Neural cell (in vitro differentiated cells): ENCODE results near the gene PRPF38B.

ENCODE experiments used
- EZH2 ChIP-seq: fragments of 200-600, 300-800 bp; shearing (Covaris generic), sonication (generic); IDR thresholded peaks from 2 replicates; pipeline ENCODE4 v1.6.1; 2014; ENCODE audit warnings: antibody characterized with exemption, low read length, borderline replicate concordance, mild to moderate bottlenecking; ENCODE audit not compliant: insufficient read depth, poor library complexity, severe bottlenecking
- MXI1 ChIP-seq: fragments of 450-650 bp; conservative IDR thresholded peaks from 2 replicates; pipeline ENCODE4 v1.6.1; 2014; ENCODE audit warnings: antibody characterized with exemption, mild to moderate bottlenecking; ENCODE audit not compliant: poor library complexity, severe bottlenecking
- POLR2AphosphoS5 ChIP-seq: IDR thresholded peaks from 2 replicates; pipeline ENCODE4 v1.6.1; 2012
- SMC3 ChIP-seq: fragments of 450-650 bp; conservative IDR thresholded peaks from 2 replicates; pipeline ENCODE4 v1.6.1; 2014; ENCODE audit warnings: antibody characterized with exemption, mild to moderate bottlenecking, moderate library complexity; ENCODE audit not compliant: poor library complexity
- TAF1 ChIP-seq: IDR thresholded peaks from 2 replicates; pipeline ENCODE4 v1.6.1; 2012; ENCODE audit warnings: low read depth
- TF ChIP-seq, protein P1 (sequence below): fragments of 450-650 bp; IDR thresholded peaks from 2 replicates; pipeline ENCODE4 v1.5.1; 2014; ENCODE audit warnings: antibody characterized with exemption, mild to moderate bottlenecking, moderate library complexity; ENCODE audit not compliant: poor library complexity, severe bottlenecking
- TF ChIP-seq, protein P2 (sequence below): IDR thresholded peaks from 2 replicates; pipeline ENCODE4 v1.6.1; 2012; ENCODE audit warnings: borderline replicate concordance

DNA sequence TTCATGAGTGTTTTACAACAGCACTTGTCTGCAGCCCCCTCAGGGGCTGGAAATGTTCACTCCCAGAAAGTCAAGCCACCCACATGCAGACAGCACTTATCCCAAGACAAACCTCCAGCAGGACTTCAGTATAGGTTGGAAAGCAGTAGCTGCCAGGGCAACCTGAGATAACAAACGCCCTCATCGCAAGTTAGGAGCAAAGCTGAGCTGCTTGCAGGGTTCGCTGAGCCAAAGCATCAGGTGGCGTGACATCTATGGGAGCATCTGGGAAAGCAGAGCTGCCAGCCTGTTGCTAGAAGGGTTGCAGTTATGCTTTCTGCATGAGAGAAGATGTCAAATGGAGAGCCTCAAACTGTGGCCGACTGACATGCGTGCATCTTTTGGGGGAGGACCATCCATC is 50.1 kb downstream of the PRPF38B start:
- TF ChIP-seq TAF1 (no peak), MXI1 (no peak), SMC3 (no peak), POLR2AphosphoS5 (no peak), EZH2 (no peak)
- TF ChIP-seq, protein P1, sequence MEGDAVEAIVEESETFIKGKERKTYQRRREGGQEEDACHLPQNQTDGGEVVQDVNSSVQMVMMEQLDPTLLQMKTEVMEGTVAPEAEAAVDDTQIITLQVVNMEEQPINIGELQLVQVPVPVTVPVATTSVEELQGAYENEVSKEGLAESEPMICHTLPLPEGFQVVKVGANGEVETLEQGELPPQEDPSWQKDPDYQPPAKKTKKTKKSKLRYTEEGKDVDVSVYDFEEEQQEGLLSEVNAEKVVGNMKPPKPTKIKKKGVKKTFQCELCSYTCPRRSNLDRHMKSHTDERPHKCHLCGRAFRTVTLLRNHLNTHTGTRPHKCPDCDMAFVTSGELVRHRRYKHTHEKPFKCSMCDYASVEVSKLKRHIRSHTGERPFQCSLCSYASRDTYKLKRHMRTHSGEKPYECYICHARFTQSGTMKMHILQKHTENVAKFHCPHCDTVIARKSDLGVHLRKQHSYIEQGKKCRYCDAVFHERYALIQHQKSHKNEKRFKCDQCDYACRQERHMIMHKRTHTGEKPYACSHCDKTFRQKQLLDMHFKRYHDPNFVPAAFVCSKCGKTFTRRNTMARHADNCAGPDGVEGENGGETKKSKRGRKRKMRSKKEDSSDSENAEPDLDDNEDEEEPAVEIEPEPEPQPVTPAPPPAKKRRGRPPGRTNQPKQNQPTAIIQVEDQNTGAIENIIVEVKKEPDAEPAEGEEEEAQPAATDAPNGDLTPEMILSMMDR: no peak
- TF ChIP-seq, protein P2, sequence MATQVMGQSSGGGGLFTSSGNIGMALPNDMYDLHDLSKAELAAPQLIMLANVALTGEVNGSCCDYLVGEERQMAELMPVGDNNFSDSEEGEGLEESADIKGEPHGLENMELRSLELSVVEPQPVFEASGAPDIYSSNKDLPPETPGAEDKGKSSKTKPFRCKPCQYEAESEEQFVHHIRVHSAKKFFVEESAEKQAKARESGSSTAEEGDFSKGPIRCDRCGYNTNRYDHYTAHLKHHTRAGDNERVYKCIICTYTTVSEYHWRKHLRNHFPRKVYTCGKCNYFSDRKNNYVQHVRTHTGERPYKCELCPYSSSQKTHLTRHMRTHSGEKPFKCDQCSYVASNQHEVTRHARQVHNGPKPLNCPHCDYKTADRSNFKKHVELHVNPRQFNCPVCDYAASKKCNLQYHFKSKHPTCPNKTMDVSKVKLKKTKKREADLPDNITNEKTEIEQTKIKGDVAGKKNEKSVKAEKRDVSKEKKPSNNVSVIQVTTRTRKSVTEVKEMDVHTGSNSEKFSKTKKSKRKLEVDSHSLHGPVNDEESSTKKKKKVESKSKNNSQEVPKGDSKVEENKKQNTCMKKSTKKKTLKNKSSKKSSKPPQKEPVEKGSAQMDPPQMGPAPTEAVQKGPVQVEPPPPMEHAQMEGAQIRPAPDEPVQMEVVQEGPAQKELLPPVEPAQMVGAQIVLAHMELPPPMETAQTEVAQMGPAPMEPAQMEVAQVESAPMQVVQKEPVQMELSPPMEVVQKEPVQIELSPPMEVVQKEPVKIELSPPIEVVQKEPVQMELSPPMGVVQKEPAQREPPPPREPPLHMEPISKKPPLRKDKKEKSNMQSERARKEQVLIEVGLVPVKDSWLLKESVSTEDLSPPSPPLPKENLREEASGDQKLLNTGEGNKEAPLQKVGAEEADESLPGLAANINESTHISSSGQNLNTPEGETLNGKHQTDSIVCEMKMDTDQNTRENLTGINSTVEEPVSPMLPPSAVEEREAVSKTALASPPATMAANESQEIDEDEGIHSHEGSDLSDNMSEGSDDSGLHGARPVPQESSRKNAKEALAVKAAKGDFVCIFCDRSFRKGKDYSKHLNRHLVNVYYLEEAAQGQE: no peak
